ENCODE data around the gene BTBD16. TPM values are rescaled to one million over a fixed set of nuclear protein-coding genes. Genes with fewer than 3 reads are reported as not detected.

Gene BTBD16
- total and polyA plus RNA-seq, 2 of the 4 experiments (the other 2 are of a cell fraction): not detected

DNA sequence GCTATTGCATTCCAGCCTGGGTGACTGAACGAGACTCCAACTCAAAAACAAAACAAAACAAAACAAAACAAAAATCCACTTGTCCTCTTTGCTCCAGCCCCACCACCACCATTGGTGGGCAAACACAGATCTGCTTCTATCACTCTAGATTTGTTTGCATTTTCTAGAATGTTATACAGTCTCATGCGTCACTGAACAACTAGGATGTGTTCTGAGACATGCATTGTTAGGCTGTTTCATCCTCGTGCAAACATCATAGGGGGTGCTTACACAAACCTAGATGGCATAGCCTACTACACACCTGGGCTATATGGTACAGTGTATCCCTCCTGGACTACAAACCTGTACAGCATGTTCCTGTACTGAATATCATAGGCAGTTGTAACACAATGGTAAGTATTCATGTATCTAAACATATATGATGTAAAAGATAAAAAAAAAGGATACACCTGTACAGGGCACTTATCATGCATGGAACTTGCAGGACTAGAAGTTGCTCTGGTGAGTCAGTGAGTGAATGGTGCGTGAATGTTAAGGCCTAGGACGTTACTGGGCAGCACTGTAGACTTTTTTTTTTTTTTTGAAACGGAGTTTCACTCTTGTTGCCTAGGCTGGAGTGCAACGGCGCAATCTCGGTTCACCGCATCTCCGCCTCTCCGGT is 45.3 kb downstream of the BTBD16 start:
- no peak overlapping the region for H3K14ac ChIP-seq (replicated peaks; ENCODE audit: low read depth, low read length)
- no peaks in the 10 kb centered on the region for H3K4me1 ChIP-seq (ENCODE audit: control insufficient read depth, insufficient read depth, low read length)
- no peak overlapping the region for H3K4ac ChIP-seq (ENCODE audit: low read depth, low read length)
- no peaks in the 10 kb centered on the region for H3K9me3 ChIP-seq (ENCODE audit: control insufficient read depth, insufficient read depth, low read length)
- H3K4me3 ChIP-seq (ENCODE audit: insufficient read depth, low read depth, low read length): no peak overlapping the region
- BruUV-seq (replicated peaks): no TSS peak
- TF ChIP-seq, protein P1, sequence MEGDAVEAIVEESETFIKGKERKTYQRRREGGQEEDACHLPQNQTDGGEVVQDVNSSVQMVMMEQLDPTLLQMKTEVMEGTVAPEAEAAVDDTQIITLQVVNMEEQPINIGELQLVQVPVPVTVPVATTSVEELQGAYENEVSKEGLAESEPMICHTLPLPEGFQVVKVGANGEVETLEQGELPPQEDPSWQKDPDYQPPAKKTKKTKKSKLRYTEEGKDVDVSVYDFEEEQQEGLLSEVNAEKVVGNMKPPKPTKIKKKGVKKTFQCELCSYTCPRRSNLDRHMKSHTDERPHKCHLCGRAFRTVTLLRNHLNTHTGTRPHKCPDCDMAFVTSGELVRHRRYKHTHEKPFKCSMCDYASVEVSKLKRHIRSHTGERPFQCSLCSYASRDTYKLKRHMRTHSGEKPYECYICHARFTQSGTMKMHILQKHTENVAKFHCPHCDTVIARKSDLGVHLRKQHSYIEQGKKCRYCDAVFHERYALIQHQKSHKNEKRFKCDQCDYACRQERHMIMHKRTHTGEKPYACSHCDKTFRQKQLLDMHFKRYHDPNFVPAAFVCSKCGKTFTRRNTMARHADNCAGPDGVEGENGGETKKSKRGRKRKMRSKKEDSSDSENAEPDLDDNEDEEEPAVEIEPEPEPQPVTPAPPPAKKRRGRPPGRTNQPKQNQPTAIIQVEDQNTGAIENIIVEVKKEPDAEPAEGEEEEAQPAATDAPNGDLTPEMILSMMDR (conservative IDR thresholded peaks at IDR 0.05; ENCODE audit: low read depth, low read length): no peak
- TF ChIP-seq RAD21 (IDR thresholded peaks at IDR 0.05; ENCODE audit: low read length): no peak
- TF ChIP-seq BHLHE40 (IDR thresholded peaks at IDR 0.05; ENCODE audit: low read depth, low read length): no peak
- no peak for TF ChIP-seq RCOR1 (IDR thresholded peaks at IDR 0.05; ENCODE audit: insufficient replicate concordance, low read length)
- TF ChIP-seq FOS (IDR thresholded peaks at IDR 0.05; ENCODE audit: low read depth, low read length): no peak
- TF ChIP-seq MAFK (IDR thresholded peaks at IDR 0.05; ENCODE audit: low read depth, low read length): no peak
- no peak for TF ChIP-seq NFE2L2 (IDR thresholded peaks at IDR 0.05; ENCODE audit: low read depth, low read length)
- H2BK120ac ChIP-seq (ENCODE audit: low read depth, low read length): no peak overlapping the region
- H2AFZ ChIP-seq (replicated peaks; ENCODE audit: low read length, poor library complexity): no peak overlapping the region
- H2AK9ac ChIP-seq (replicated peaks; ENCODE audit: low read depth, low read length, poor library complexity): no peak overlapping the region
- CTCF ChIA-PET: no interaction called here
- H3K18ac ChIP-seq (ENCODE audit: low read depth, low read length): no peak overlapping the region
- intact Hi-C loops (cut with micrococcal nuclease) (no loop called here), dilution Hi-C loops (cut with HindIII; ENCODE audit: low sequenced_read_pairs, unreplicated experiment) (no loop called here), in situ Hi-C loops (cut with MboI; ENCODE audit: low sequenced_read_pairs) (no loop called here)
- no peak overlapping the region for H3K27ac ChIP-seq (ENCODE audit: insufficient read depth, low read length)
- no peaks in the 10 kb centered on the region for H3K9me1 ChIP-seq (ENCODE audit: insufficient read depth, low read length)
- no peak overlapping the region for H2BK20ac ChIP-seq (ENCODE audit: low read depth, low read length)
- H3K27me3 ChIP-seq (ENCODE audit: control insufficient read depth, insufficient read depth, low read length): no peaks in the 10 kb centered on the region
- H2AK5ac ChIP-seq (ENCODE audit: low read depth, low read length): no peak overlapping the region
- H4K5ac ChIP-seq (ENCODE audit: low read depth, low read length): no peak overlapping the region
- no peak overlapping the region for H3K4me2 ChIP-seq (ENCODE audit: low read depth, low read length)
- no peaks in the 10 kb centered on the region for H4K20me1 ChIP-seq (ENCODE audit: insufficient read depth, low read length)
- no peak for DNase-seq
- H4K8ac ChIP-seq (ENCODE audit: low read depth in 2 of 2, low read length in 2 of 2): no peak overlapping the region
- no peak for ATAC-seq (ENCODE audit: low read depth)
- H4K91ac ChIP-seq (ENCODE audit: insufficient read depth, low read depth, low read length): no peak overlapping the region
- no peak overlapping the region for H3K56ac ChIP-seq (ENCODE audit: extremely low read depth, insufficient read depth, low read length)
- no peaks in the 10 kb centered on the region for H3K79me1 ChIP-seq (ENCODE audit: low read depth in 1 of 2, low read length in 2 of 2)
- 80% methylated on average over 3 of the region's 12 CpGs; no CpG with 5 or more reads in 1 of the 2 experiments for WGBS, 2 experiments (ENCODE audit: extremely low coverage in 2 of 2, insufficient read length in 1 of 2)
- H3K36me3 ChIP-seq (ENCODE audit: control insufficient read depth, insufficient read depth, low read length): no peaks in the 10 kb centered on the region
- no peak overlapping the region for H3K23ac ChIP-seq (ENCODE audit: low read depth, low read length)
- no peak overlapping the region for H2BK15ac ChIP-seq (ENCODE audit: low read depth, low read length)
- no peak overlapping the region for H2BK5ac ChIP-seq (ENCODE audit: low read depth, low read length, poor library complexity, severe bottlenecking)
- no peak overlapping the region for H3K9ac ChIP-seq (ENCODE audit: low read depth, low read length)
- POLR2A ChIA-PET (ENCODE audit: unreplicated experiment): no interaction called here

All from IMR-90 (cell line).